Activated CD8-positive, alpha-beta memory T cell treated with anti-CD3 and anti-CD28 coated beads for 24 hours (primary cell): Measurements from ENCODE around the gene MYBPC1.
"Not testable (repeated sequence)": the region's sequence is repeated elsewhere in the genome, so short reads cannot be mapped to it uniquely, and the experiment has no call there.

ENCODE experiments used
- DNase-seq: peaks from one replicate; pipeline ENCODE4 v3.0.0-alpha.2; 2020

The MYBPC1 gene

DNA sequence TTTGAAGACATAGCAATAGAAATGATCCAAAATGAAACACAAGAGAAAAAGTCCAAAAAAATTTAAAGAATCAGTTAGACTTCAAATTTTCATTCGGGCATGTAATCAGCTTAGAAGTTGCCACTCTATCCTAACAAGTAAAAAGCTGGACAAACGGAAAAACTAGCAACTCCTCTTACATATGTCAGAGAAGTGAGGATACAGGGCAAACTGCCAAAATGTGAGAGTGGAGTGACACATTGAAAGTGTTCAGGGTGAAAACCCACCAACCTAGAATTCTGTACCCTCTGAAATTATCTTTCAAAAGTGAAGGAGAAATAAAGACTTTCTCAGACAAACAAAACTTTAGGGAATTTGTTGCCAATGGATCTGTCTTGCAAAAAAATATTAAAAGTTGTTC, 60.6 kb downstream of the MYBPC1 start:
- no peak for DNase-seq

DNA sequence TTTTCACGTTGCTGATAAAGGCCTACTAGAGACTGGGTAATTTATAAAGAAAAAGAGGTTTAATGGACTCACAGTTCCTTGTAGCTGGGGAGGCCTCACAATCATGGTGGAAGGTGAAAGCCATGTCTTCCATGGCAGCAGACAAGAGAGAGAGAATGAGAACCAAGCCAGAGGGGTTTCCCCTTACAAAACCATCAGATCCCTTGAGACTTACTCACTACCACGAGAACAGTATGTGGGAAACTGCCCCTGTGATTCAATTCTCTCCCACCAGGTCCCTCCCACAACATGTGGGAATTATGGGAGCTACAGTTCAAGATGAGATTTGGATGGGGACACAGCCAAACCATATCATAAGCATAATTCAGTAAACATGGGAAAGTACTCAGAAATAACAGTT, 65.9 kb downstream of the MYBPC1 start:
- DNase-seq, result not testable (repeated sequence)

DNA sequence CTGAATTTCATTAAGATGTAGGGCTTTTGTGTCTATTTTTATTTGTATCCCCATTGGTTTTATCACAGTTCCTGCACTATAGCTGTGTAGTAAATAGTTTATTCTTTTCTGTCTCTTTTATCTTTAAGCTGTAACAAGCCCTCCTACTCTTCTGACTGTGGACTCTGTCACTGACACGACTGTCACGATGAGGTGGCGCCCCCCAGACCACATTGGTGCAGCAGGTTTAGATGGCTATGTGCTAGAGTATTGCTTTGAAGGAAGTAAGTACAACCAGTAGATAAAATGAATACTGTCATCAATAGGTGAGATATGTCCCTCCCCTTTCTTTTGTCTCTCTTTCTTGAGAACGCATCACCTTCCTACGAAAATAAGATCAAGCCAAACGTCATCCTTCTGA, 68.5 kb downstream of the MYBPC1 start:
- DNase-seq, result no peak

DNA sequence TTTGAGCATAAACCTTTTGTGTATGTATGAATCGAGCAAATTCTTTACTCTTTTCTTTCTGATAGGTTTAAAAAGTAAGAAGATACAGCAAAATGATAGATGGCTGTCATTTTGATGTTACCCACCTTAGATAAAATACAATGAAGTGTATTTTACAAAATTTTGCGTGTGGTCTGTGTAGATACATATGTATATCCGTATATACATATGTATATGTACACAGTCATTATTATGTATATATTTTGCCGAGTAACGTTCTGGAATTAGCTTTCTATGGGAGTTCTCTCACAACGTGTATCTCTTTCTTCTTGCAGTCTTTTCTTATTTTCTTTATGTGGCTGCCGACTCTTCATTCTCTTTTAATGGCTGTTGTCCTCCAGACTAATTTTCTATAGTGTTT, 70.2 kb downstream of the MYBPC1 start:
- DNase-seq, result no peak

DNA sequence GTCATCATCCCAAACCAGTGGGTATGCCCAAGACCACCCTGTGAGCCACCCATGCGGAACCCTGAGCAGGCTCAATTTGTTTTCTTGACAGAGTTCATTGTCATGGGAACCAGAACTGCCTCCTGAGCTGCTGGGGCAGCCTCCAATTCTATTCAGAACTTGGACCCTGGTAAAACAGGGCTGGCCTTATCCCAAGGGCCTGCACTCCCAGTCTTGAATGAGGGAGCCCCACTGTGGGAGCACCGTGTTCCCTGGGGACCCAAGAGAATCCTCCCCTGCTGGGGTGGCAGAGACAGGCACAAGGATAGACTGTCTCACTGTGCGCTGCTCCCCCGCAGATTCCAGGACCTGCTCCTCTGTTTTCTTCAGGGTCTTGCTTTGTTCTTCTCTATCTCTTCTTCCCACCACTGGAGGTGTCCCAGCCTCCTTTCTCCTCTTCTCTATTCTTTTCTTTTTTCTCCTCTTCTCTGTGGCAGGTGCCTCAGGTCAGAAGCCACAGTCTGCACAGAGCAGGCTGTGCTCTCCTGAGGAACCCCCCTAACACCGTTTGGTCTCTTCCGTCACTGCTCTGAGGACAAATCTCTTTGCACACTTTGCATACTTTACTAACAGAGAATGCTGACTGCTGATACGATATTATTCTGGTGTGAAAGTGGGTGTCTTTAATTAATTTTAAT, 71.4 kb downstream of the MYBPC1 start:
- DNase-seq, result no peak

DNA sequence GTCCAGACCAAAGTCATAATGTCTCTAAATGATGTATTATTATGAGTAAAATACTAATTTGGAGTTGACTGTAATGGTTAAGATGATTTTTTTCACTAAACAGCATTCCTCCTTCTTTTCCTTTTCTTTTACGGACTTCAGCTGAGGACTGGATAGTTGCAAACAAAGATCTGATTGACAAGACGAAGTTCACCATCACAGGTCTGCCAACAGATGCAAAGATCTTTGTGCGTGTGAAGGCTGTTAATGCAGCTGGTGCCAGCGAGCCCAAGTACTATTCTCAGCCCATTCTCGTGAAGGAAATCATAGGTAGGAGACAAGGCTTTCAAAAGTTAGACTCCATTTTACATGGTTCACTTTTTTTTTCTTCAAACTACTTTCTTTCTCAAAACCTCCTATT, 72.8 kb downstream of the MYBPC1 start:
- DNase-seq, result no peak

DNA sequence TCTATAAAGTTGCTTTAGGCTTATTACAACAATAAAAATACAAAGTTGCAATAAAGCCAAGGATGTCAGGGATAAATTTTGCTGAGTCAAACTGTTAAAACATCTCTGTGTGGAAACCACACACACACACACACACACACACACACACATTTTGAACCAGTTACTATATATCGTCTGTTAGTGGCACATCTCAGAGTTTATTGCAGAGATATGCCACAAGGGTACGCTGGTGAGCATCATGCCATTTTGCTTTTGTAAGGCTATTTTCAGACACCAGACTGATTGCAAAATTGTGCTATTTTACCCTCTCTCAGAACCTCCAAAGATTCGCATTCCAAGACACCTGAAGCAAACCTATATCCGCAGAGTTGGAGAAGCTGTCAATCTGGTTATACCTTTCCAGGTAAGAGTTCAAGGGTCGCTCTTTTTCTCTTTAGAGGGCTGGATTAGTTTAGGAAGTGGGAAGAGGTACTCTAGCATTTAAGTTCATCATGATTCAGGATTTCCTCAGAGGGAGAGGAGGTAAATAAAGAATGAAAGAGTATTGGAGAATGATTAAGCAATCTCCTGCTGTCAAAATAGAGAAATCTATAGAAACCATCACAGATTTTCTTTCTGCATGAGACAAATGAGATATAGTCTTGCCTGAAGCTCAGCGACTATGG, 75.4 kb downstream of the MYBPC1 start:
- no peak for DNase-seq

DNA sequence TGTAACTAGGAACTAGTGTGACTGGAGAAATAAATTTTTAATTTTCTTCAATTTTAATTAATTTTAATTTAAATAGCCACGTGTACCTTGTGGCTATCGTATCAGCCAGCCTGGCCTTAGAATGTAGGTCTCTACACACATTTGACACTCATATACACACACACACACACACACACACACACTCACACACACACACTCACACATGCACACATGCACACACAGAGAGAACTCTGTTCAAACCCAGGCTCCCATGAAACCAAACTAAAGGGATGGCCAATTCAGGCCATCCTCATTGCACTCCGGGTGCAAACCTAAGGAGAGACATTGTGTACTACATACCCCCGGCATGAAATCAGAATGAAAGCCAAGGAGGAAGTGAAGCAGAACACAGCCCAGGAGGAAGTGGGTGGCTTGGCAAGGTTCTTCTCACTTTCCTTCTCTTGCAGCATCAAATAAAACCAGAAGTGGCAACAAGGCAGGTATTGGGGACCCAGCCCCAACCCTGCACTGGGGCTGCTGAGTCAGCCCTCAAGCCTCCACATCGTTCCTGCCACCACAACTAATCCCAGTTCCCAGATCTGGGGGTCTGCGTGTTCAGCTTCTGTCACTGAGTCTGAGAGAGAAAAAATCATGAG, 76.5 kb downstream of the MYBPC1 start:
- DNase-seq, result peak; percentile 60

DNA sequence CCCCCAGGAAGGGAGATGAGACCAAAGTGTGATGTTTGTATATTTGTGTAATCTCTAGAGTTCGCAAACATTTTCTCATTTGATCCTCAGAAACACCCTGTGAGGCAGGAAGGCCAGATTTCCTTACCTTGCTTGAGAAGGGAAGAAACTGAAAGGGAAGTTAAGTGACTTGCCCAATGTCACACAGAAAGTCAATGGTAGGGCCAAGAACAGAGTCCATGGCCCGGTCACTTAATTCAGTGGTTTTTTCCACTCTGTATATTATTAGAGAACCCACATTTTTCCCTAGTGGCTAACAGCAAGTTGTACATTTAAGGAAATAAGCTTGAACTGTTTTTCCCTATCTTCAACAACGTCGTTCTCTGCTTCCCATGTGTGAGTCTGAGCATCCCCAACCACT, 77.1 kb downstream of the MYBPC1 start:
- no peak for DNase-seq

DNA sequence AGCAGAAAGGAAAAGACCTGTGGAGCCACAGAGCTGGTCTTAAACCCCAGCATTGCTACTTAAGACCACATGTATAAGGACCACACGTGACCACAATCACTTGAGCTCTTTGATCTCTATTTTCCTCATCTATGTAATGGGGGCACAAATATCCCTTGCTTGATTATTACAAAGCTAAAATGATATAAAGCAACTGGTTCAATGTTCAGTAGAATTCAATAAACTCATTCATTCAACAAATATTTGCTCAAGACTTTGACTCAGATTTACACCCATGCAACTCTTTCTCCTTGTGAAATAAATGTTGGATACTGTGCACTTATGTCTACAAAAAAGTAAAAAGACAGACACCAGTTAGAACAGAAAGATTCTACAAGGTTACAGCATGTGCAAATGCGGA, 80.8 kb downstream of the MYBPC1 start:
- DNase-seq, result no peak

DNA sequence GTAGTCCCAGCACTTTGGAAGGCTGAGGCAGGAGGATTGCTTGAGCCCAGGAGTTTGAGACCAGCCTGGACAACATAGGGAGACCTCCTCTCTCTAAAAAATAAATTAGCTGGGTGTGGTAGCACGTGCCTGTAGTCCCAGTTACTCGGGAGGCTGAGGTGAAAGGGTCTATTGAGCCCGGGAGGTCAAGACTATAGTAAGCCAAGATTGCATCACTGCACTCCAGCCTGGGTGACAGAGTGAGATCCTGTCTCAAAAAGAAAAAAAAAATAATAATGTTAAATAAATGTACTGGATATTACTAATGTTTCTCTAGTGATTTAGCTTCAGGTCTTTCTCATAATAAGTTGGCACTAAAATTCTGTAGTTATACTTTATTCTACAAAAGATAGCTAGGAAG, 81.7 kb downstream of the MYBPC1 start:
- DNase-seq, result not testable (repeated sequence)

DNA sequence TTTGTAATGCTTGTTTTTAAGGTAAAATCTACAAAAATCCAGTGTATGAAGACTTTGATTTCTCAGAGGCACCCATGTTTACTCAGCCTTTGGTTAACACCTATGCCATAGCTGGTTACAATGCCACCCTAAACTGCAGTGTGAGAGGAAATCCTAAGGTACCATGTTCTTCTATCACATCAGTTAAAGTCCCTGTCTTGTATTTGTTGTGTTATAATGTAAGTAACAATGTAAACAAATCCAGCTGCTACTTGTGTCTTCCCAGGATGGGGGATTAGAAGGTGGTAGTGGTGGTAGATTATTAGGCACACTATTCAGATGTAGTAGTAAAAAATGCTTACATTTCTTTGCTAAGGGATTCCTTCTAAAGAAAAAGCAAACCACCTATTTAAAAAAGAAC, 83.3 kb downstream of the MYBPC1 start:
- no peak for DNase-seq

DNA sequence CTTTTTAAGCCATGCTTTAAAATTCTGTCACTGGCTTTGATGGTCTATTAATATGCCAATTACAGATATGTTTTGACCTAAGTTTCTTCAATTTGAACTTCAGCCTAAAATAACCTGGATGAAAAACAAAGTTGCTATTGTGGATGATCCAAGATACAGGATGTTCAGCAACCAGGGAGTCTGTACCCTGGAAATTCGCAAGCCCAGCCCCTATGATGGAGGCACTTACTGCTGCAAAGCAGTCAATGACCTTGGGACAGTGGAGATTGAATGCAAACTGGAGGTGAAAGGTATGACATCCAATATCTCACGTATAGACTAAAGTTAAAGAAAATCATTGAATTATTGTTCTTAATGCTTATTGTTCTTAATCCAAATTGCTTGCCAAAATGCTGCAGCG, 85.5 kb downstream of the MYBPC1 start:
- DNase-seq, result no peak

DNA sequence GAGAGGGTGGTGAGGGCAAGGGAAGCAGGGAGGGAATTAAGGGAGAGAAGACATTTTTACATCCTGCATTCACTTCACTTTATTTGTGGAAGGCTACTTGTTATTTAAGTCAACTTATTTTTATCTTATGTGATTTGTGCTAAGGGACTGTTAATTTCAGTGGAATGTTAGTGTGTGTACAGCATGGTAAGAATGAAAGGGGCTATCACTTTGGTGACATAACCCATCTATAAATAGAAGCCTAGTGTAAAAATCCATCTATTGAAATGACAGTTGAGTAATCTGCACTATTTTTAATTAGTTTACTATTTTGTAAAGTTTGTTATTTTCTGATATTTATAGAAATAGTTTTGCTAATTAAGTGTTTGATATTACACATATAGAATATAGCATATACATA, 85.9 kb downstream of the MYBPC1 start:
- DNase-seq, result no peak

DNA sequence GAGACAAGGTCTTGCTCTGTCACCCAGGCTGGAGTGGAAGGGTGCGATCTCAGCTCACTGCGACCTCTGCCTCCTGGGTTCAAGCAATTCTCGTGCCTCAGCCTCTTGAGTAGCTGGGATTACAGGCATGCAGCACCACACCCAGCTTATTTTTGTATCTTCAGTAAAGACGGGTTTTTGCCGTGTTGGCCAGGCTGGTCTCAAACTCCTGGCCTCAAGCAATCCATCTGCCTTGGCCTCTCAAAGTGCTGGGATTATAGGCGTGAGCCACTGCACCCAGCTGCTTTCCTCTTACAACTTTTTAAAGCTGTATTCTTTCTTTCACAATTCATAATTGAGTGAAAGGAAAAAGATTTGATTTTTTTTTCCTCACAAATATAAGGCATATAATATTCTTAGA, 86.9 kb downstream of the MYBPC1 start:
- not testable (repeated sequence) for DNase-seq

DNA sequence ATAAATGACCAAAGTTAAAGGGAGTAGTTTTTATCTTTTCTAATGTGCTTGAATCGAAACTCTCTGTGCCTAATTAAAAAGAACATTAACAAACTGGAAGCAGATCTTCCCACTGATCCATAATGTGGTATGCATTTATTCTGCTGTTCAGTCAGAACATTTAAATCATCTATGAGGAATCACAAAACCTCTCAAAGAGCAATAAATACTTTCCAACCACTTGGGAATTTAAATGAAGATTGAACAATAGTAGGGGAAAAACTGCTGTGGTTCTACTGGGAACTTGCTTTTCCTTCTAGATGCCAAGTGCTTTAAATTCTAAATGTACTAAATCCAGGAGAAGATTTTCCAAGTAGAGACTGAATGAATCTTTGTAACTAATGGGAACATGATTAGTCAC, 90.3 kb downstream of the MYBPC1 start:
- DNase-seq, result no peak

DNA sequence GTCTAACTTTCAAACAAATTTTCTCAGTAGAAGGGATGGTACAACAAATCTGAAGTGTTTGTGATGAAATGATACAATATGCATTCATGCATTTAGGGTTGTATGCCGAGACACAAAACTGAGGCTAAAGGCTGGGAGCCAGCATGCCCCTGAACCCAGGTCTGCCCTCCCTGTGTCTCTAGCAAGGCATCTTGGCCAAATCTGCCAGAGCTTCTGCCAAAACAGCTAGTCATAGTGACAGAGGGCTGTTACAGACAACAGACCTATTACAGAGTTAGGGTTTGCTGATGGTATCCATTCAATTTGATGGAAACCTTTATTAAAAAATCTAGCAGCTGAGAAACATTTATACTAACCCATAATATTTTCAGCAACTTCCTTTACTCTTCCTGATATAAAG, 91.4 kb downstream of the MYBPC1 start:
- DNase-seq, result no peak

DNA sequence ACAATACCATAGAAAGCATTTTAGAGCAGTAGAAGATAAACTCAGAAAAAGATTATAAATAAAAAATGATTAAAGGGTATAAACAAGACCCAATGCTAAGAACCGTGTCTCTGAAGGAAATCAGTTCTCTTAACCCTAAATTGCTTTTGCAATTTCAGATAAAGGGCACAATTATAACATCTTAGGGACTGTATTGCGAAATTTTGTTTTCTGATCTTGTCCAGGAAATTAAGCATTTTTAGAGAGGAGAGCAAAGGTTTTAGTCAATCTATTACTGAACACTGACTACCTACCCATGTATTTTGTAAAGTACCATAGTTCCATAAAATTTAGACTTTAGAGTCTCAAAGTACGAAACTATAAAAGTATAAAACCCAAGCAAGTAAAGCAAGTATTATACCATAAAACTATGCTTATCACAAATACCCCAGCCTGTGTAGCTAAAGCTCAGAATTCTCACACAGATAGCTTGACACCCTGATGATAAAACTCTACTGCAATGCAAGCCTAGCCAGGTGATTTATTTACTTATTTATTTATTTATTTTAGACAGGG, 95.8 kb downstream of the MYBPC1 start:
- DNase-seq, result no peak

DNA sequence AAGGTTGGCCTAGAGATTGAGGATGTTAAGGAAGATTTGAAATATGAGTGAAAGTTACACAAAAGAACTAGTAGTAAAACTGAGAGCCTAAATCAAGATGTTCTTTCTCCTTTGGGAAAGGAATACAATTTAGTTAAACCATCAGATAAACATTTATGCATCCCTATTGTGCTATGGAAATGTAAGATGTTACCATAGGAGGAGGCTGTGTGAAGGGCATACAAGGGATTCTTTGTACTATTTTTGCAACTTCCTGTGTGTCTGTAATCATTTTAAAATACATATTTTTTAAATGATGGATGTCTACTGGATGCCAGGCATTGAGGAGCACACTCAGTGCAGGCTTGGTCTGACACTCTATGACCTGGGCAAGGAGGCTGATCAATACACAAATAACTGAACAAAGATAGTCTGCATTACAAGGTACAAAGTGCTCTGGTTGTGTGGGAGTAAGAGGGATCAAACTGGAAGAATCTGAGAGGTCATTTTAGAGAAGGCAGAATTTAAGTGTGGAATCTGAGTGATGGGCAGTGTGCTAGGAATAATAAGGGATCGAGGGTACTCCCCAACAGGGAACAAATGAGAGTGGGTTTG, 96.8 kb downstream of the MYBPC1 start:
- no peak for DNase-seq

DNA sequence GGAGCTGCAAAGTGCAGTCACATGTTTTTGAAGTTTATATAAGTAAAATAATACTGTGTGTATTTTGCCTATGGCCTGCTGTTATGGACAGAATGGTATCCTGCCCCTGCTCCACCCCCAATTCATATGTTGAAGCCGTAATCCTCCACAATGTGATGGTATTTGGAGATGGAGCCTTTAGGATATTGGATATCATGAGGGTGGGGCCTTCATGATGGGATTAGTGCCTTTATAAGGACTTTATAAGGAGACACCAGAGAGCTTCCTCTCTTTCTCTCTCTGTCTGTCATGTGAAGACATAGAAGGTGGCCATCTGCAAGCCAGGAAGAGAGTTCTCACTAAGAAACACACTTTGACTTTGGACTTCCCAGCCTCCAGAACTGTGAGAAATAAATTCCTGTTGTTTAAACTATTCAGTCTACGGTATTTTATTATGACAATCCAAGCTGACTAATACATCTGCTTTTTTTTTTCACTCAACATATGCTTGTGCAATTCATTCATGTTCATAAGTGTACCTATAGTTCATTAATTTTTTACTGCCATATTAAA, 99.6 kb downstream of the MYBPC1 start:
- no peak for DNase-seq

DNA sequence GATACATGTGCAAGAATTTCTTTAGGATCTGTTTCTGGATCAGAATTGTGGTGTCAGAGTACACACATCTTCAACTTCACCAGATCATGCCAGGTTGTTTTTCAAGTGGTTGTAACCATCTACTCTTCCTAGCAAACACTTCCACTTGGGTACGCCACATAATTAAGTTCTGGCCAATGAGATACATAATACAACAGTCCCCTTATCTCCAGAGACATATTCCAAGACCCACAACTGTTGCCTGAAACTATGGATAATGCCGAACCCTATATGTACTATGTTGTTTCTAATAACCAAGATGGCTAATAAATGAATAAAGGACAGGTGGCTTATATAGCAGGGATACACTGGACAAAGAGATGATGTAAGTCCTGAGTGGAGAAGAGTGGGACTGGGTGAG, 100.2 kb downstream of the MYBPC1 start:
- DNase-seq, result no peak

DNA sequence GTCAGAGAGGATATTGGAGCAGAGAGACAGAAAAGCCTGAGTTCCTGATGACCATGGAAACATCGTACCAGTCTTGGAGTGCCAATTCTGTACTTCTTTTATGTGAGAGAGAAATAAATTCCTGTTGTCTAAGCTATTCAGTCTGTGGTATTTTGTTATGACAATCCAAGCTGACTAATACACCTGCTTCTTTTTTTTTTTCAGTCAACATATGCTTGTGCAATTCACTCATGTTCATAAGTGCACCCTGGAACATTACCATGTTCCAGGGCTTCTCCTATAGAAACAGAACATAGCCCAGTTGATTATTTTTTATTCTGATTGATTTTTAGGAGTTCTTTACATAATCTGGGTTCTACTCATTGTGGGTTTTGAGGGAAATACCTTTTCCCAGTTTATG, 100.9 kb downstream of the MYBPC1 start:
- no peak for DNase-seq
